Right cardiac atrium (tissue), 5 donors: ENCODE data around the gene PLEKHG4B. TPM values are rescaled to one million over a fixed set of nuclear protein-coding genes. Genes with fewer than 3 reads are reported as not detected.
"Not testable (repeated sequence)": the region's sequence is repeated elsewhere in the genome, so short reads cannot be mapped to it uniquely, and the experiment has no call there.

Experiments used
- ATAC-seq, 2 donors: fragments of 200-7000 bp; cut with Tn5 transposase; one replicate each; pipeline versions ENCODE4 v1.8.0 to v1.9.1; 2020; ENCODE audit warnings: moderate library complexity in 2 of 2, mild to moderate bottlenecking in 1 of 2
- DNase-seq, 3 donors: peaks; one replicate each; pipeline ENCODE4 v3.0.0-alpha.2; 2020
- H3K27ac ChIP-seq: one replicate; pipeline ENCODE4 v1.5.1; 2013; ENCODE audit warnings: mild to moderate bottlenecking, low read length, control low read depth, moderate library complexity
- H3K27me3 ChIP-seq: one replicate; pipeline ENCODE4 v1.6.1; 2013; ENCODE audit not compliant: control insufficient read depth, insufficient read depth
- H3K4me1 ChIP-seq: one replicate; pipeline ENCODE4 v1.6.1; 2013; ENCODE audit warnings: low read length; ENCODE audit not compliant: control insufficient read depth, insufficient read depth
- H3K4me3 ChIP-seq: one replicate; pipeline ENCODE4 v1.5.1; 2013; ENCODE audit warnings: low read length, control low read depth
- H3K9me3 ChIP-seq: one replicate; pipeline ENCODE4 v1.6.1; 2013; ENCODE audit warnings: low read length; ENCODE audit not compliant: control insufficient read depth
- WGBS: extraction: QIAGEN DNeasy Blood & Tissue Kit; methylation state at CpG from one replicate; pipeline ENCODE4 v1.1.7; 2013; 5-methylcytosine and 5-hydroxymethylcytosine counted together
- intact Hi-C, 4 donors: fragments of 100-400 bp; cut with DNase I; formaldehyde crosslinking; loops; one replicate each; pipeline versions ENCODE4 v1.11.0 to v1.14.0; 2022 to 2023
- polyA plus RNA-seq: library from polyadenylated mRNA; stranded (reverse); fragments of 200-250 nt; gene quantifications from one replicate; pipeline ENCODE4 v1.2.3, GENCODE V29; 2013
- total RNA-seq, 4 donors: library from RNA; stranded (reverse); fragmentation: NEBNext Ultra II Directional; extraction: Animal tissue kit (Norgen Biotek cat#: 25700); gene quantifications; one replicate each; pipeline ENCODE4 v1.2.1, GENCODE V29; 2021
- donor health status: healthy with polysubstance abuse.
- donor health status: DM: no; HTN: yes; CAD: no.
- donor health status: DM: no; HTN: no; CAD: no.
- donor health status: DM: no; HTN: yes; CAD: no; lungs with severe emphysema.
- donor health status: DM: yes; HTN: yes; CAD: no.

PLEKHG4B gene
- total and polyA plus RNA-seq, 5 donors: under 0.01 to 0.06 TPM; not detected in 3

DNA sequence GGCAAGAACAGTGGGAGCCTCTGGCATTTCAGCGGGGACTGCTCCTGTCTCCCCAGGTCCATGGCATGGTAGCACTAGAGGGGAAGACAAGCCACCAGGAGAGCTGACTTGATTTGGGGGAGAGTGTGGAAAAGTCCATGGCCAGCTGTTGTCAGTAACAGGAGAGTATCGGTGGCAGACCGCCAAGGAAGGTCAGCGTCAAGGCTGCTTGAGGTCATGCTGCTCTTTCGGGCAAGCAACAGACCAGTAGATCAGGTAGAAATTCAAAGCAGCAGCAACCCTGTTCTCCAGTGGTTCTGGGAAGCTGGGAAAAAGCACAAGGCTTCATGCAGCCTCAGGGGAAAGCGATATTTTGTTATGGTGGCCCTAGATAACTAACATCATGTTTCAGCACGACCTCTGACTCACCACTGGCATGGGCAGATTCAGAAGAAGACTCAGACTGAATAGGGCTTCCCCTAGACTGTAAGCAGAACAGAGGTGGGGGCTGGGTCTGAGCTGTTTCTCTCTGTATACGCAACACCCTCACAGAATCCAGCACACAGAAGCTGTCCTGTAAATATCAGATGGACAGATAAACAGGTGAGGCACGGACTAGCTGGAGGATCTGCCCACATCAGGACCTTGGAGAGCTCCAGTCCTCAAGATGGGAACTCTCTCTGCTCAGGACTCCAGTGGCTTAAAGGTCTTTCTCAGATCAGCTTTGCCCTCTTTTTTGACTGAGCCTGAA is 35.2 kb upstream of the PLEKHG4B start:
- DNase-seq: no peak
- intact Hi-C loops: no loop called here
- no peaks in the 10 kb centered on the region for H3K4me1 ChIP-seq
- ATAC-seq: no peak
- no peak overlapping the region for H3K27ac ChIP-seq
- H3K9me3 ChIP-seq: peaks cover 4% of the 10 kb centered on the region
- WGBS: 74% methylated on average over 9 of the region's 9 CpGs
- no peak overlapping the region for H3K4me3 ChIP-seq
- H3K27me3 ChIP-seq: no peaks in the 10 kb centered on the region

DNA sequence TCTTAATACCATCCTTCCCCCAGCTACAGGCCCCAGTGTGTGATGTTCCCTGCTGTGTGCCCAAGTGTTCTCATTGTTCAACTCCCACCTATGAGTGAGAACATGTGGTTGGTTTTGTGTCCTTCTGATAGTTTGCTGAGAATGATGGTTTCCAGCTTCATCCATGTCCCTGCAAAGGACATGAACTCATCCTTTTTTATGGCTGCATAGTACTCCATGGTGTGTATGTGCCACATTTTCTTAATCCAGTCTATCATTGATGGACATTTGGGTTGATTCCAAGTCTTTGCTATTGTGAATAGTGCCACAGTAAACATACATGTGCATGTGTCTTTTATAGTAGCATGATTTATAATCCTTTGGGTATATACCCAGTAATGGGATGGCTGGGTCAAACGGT is 31.7 kb upstream of the PLEKHG4B start:
- WGBS: 65% methylated on average over 1 of the region's 1 CpG
- DNase-seq, H3K27ac ChIP-seq, H3K27me3 ChIP-seq, ATAC-seq, H3K9me3 ChIP-seq, H3K4me1 ChIP-seq, H3K4me3 ChIP-seq, intact Hi-C loops: not testable (repeated sequence)

DNA sequence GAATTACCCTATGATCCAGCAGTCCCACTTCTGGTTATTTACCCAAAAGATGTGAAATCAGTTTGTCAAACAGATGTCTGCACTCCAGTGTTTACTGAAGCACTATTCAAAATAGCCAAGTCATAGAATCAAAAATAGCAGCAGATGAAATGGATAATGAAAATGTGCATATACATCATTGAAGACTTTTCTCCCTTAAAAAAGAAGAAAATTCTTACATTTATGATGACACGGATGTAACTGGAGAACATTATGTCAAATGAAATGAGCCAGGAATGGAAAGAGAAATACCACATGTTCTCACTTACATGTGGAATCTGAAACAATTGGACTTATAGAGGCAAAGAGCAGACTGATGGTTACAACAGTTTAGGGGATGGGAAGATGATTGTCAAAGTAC is 21.5 kb upstream of the PLEKHG4B start:
- Histone ChIP-seq H3K27me3 (no peaks in the 10 kb centered on the region), H3K9me3 (no peaks in the 10 kb centered on the region), H3K4me1 (no peaks in the 10 kb centered on the region), H3K27ac (no peak overlapping the region), H3K4me3 (no peak overlapping the region)
- intact Hi-C loops: no loop called here
- ATAC-seq (no peak), DNase-seq (no peak)
- WGBS: 76% methylated on average over 1 of the region's 1 CpG

DNA sequence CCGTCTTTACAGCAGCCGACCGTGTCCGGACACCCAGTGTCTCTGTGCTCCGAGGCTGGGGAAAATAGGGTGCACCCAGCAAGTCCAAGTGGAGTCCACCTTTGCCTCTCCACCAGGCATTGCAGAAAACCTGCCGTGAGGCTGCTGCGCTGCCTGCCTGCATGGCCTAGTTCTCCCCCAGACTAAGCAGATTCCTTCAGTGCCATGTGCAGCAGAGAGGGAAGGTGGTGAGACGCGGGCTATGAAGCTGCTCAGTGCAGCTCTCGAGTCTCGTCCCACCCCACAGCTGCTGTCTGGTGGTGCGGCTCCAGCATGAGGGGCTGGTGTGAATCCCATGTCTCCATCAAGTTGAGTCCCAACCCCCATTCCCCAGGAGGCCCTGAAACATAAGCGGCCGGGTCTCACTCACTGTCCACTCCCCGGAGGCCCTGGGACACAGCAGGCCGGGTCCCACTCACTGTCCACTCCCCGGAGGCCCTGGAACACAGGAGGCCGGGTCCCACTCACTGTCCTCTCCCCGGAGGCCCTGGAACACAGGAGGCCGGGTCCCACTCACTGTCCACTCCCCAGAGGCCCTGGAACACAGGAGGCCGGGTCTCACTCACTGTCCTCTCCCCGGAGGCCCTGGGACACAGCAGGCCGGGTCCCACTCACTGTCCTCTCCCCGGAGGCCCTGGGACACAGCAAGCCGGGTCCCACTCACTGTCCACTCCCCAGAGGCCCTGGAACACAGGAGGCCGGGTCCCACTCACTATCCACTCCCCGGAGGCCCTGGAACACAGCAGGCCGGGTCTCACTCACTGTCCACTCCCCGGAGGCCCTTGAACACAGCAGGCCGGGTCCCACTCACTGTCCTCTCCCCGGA is 19.4 kb upstream of the PLEKHG4B start:
- ATAC-seq, H3K4me1 ChIP-seq, H3K27ac ChIP-seq, H3K4me3 ChIP-seq, DNase-seq, intact Hi-C loops, H3K27me3 ChIP-seq, H3K9me3 ChIP-seq: not testable (repeated sequence)
- 84% methylated on average over 31 of the region's 31 CpGs for WGBS

DNA sequence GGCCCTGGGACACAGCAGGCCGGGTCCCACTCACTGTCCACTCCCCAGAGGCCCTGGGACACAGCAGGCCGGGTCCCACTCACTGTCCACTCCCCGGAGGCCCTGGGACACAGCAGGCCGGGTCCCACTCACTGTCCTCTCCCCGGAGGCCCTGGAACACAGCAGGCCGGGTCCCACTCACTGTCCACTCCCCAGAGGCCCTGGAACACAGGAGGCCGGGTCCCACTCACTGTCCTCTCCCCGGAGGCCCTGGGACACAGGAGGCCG is 18.9 kb upstream of the PLEKHG4B start:
- WGBS: 77% methylated on average over 7 of the region's 9 CpGs
- H3K9me3 ChIP-seq, H3K4me1 ChIP-seq, ATAC-seq, H3K27me3 ChIP-seq, DNase-seq, H3K27ac ChIP-seq, intact Hi-C loops, H3K4me3 ChIP-seq: not testable (repeated sequence)

DNA sequence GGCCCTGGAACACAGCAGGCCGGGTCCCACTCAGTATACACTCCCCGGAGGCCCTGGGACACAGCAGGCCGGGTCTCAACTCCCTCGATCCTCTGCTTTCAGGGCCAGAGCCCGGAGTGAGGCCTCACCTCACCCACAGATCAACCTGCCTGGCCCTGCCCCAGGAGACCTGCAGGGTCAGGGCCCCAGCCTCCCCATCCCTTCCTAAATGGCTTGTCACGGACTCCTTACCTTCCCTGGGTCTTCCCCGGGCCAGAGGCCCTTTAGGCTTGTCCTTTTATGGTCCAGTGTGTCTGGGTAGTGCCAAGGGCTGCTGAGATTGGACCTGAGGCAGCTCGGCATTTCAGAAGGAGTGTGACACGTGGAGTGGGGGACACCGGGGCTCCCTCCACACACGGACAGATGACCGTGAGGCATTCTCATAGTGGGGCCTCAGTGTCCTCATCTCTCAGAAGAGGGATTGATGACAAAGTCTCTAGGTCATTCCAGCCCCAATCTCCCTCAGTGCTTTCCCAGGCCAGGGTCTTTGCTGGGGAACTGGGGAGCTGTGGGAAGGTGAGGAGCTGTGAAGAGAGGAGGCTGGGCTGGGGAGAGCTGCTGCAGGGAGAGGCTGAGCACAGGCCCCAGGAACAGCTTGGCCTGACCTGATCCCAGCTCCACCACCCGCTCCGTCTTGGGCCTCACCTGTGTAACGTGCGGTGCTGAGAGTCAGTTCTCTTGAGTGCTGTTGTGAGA is 18.0 kb upstream of the PLEKHG4B start:
- intact Hi-C loops: no loop called here
- Histone ChIP-seq H3K27me3 (no peaks in the 10 kb centered on the region), H3K4me1 (no peaks in the 10 kb centered on the region), H3K4me3 (no peak overlapping the region), H3K27ac (no peak overlapping the region), H3K9me3 (no peaks in the 10 kb centered on the region)
- WGBS: 82% methylated on average over 16 of the region's 16 CpGs
- ATAC-seq (no peak), DNase-seq (no peak)

DNA sequence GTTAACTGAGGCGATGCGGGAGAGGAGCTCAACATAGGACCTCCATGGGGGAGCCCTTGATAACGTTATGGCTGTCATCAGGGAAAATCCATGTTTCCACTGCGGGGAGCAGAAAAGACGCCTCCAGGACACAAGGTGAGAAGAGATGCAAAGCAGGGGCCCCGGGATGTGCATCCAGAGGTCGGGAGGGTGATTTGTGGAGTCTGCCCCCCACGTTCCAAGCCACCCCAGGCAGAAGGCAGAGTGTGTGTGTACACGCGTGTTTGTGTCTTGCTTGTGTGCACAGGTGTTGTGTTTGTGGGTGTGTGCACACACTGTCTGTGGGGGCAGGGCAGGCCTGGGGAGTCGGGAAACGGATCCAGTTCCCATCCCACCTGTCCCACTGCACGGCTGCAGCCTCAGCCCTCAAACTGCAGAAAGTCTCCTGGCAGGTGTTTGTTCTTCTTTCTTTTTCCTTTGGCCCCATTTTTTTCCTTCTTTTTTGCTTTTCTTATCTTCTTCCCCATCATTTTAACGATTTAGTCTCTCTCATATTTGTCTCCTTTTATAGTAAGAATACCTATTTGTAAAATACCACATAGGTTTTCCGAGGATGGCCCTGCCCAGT is 17.4 kb upstream of the PLEKHG4B start:
- no peak overlapping the region for H3K4me3 ChIP-seq
- ATAC-seq: no peak
- no peaks in the 10 kb centered on the region for H3K27me3 ChIP-seq
- WGBS: 80% methylated on average over 15 of the region's 15 CpGs
- DNase-seq: no peak
- no peak overlapping the region for H3K27ac ChIP-seq
- H3K4me1 ChIP-seq: no peaks in the 10 kb centered on the region
- no peaks in the 10 kb centered on the region for H3K9me3 ChIP-seq
- intact Hi-C loops: no loop called here

DNA sequence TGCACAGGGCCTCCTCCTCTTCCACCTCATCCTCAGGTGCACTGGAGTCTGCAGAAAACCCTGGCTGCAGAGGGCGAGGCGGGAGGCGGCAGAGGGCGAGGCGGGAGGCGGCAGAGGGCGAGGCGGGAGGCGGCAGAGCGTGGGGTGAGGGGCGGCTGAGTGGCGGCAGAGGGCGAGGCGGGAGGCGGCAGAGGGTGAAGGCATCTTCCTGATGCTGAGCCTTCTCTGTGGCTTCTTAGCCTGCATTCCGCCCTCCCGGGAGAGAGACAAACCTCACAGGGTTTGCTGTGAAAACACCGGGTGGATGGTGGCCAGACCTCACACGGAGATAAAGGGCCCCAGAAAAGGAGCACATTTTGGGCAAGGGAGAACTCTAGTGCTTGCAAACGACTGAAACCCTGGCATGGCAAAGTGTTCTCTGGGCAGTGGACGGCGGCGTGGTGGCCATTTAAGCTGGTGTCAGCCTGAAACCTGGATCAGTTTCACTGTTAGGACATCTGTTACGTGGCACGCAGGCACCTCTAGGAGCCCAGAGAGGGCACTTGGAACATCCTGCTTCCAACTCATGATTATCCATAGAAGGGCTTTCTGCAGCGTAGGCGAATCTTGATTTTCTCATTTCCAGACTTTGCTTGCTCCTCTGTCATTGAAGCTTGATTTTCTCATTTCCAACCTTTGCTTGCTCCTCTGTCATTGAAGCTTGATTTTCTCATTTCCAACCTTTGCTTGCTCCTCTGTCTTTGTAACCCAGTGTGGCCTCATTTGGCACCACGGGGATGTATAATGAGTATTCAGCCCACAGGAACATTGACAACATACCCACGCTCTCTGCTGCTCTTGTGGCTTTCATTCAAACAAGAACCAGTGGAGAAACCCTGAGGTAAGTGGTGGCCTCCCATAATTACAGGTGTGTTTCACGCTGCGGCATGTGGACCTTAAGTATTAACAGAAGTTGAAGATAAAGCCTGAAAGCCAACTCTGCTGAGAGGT is 16.3 kb upstream of the PLEKHG4B start:
- no peak for DNase-seq
- WGBS: 67% methylated on average over 31 of the region's 31 CpGs

DNA sequence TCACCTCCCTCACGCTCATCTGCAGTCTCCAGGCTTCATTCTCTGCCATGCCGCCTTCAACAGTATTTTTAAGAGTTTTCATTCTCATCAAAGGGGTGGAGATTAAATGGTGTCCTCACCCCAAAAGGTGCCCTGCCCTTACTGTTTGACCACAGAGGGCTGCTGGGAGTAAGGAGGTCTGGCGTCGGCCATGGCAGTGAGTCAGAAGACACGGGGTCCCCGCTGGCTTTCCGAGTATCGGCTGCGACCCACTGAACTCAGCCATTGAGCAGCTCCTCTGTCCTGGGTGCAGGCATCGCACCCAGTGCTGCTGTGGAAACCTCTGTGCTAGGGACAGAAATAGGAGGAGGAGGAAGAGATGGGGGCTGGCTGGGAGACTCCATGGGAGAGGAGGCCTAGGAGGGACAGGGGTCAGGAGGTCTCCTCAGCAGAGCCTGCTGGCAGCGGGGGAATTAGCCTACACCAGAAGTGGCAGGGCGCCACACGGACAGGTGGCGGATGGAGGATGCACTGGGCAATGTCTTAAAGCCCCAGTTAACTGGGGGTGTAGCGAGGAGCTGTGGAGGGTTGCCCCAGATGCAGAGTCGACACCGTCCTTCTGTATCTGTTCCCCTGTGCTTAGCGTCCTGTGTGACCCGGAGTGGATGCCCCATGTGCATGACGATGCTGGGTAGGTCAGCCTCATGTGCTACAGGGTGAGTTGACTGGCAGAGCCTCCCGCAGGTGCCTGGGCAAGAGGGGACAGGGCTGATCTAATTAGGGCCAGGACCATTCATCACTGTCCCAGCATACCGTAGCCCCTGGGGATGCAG is 15.4 kb upstream of the PLEKHG4B start:
- ATAC-seq (no peak), DNase-seq (no peak)
- H3K27me3 ChIP-seq: no peaks in the 10 kb centered on the region
- H3K27ac ChIP-seq: no peak overlapping the region
- WGBS: 82% methylated on average over 22 of the region's 22 CpGs
- H3K9me3 ChIP-seq: no peaks in the 10 kb centered on the region
- no peak overlapping the region for H3K4me3 ChIP-seq
- intact Hi-C loops: no loop called here
- H3K4me1 ChIP-seq: no peaks in the 10 kb centered on the region

More for the DNA sequence above, 16.3 kb upstream of the PLEKHG4B start:
- Histone ChIP-seq H3K4me3 (no peak overlapping the region), H3K27me3 (no peaks in the 10 kb centered on the region), H3K4me1 (no peaks in the 10 kb centered on the region), H3K9me3 (no peaks in the 10 kb centered on the region), H3K27ac (no peak overlapping the region)
- ATAC-seq: no peak
- intact Hi-C loops: no loop called here

DNA sequence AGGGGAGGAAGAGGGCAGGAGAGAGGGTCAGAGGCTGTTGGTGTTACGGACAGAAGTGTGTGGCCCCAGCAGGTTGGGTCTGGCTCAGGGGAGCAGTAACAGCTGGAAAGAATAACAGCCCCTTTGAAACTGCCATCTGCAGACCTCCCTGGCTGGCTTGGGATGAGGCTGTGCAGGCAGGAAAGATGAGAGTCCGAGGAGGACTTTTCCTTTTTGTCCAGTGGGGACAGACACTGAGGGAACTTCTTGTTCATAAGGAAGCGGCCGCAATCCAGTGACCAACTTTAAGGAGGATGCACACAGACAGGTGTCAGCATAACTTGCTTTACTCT is 14.8 kb upstream of the PLEKHG4B start:
- no peak overlapping the region for H3K4me3 ChIP-seq
- intact Hi-C loops: no loop called here
- H3K4me1 ChIP-seq: no peaks in the 10 kb centered on the region
- ATAC-seq (no peak), DNase-seq (no peak)
- WGBS: 77% methylated on average over 4 of the region's 4 CpGs
- H3K27me3 ChIP-seq: no peaks in the 10 kb centered on the region
- H3K27ac ChIP-seq: no peak overlapping the region
- no peaks in the 10 kb centered on the region for H3K9me3 ChIP-seq
